GM12873 (cell line): Measurements from ENCODE around the gene CD37.

Source experiments
- CTCF ChIP-seq: IDR thresholded peaks from 2 replicates; pipeline ENCODE4 v1.5.1; 2012; ENCODE audit warnings: low read depth, mild to moderate bottlenecking, moderate library complexity, low read length, control low read depth; ENCODE audit not compliant: insufficient read depth; ENCODE audit errors: missing control alignments

The CD37 gene

GRCh38 chr19:49361438-49362047, 26.3 kb downstream of the CD37 start:
- no peak for TF ChIP-seq CTCF

DNA sequence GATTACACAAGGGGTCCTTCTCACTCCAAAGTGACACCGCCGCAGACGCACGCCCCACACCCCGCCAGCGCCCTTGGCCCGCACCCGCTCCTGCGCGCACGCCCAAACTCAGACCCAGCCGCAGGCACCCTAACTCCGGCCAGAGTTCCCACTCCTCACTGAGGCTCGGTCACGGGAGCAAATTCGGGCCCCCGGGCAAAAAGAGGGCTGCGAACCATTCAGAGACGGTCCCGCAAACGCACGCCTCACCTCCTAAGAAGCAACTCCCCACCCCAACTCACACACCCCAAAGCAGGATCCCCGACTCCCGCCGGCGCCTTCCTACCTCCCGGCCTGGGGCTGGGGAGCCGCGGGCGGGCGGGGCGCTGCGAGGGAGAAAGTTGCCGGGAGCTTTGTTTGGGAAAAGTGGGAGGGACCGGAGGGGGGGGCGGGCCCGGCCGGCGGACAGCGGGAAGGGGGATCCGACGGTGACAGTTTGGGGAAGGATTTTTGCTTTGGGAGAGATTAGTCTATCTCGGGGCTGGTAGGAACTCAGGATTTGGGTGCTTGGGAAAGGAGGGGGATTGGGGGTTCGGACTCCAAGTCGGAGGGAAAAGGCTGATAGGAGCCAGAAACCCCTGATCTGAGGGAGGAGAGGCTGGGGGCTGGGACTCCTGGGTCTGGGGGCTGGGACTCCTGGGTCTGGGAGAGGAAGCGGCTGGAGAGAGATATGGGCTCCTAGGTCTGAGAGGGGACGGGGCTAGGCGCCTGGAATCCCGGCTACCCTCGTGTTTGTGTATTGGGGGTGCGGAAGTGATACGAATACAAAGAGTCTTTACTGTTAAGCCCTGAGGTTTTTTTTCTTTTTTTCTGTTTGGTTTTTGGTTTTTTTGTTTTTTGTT, 27.1 kb downstream of the CD37 start, which contains the start of gene TEAD2:
TSS of gene TEAD2 (minus strand) at position 369 of the 881 bp plus-strand sequence. CDS start 2,341 bp downstream, outside the sequence.
- no peak for TF ChIP-seq CTCF

DNA sequence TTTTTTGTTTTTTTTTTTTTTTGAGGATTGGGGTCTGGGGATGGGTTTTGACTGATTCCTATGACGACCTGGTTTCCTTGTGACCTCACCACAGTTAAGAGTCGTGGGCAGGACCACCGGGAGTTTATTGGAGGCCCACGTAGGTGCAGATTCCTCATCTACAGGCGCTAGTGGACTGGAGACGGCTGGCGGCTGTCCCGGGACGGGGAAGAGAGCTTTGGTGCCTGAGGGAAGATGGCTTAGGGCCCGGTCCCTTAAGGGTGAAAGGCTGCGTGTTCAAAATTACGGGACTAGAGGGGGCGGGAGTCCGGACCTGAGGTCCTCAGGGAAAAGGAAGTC, 27.7 kb downstream of the CD37 start:
- TF ChIP-seq CTCF, result no peak

DNA sequence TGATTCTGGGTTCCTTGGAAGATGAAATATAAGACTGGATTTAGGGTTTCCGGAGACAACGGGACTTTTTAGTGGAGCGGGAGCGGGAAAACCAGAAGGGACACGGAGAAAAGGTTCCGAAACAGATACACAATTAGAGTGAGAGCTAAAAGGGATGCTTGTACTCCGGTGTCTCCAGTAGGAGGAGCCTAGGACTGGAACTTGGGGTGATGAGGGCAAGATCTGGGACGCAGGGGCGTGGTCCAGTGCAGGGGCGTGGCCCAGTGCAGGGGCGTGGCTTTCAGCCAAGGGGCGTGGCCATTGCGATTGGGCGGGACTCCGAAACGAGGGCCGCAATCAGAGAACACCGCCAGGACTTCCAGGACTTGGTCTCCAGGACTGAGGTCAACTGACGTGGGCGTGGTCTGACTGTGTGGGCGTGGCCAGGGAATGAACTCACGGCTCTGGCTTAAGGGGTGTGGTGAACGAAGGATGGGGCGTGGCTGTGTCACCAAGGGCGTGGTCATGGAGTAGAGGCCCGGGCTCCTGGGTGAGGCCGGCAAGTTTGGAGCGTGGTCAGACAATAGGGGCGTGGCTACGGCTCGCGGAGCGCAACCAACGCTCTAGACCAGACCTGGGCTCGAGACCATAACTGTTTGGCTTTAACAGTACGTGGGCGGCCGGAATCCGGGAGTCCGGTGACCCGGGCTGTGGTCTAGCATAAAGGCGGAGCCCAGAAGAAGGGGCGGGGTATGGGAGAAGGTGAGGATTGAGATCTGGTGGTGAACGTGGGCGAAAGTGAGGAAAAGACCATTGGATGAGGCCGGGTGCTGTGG, 28.3 kb downstream of the CD37 start, which contains the start of gene DKKL1:
TSS of gene DKKL1 (plus strand) at position 610 of the 815 bp plus-strand sequence. CDS start at position 732, 122 bp downstream.
- no peak for TF ChIP-seq CTCF

DNA sequence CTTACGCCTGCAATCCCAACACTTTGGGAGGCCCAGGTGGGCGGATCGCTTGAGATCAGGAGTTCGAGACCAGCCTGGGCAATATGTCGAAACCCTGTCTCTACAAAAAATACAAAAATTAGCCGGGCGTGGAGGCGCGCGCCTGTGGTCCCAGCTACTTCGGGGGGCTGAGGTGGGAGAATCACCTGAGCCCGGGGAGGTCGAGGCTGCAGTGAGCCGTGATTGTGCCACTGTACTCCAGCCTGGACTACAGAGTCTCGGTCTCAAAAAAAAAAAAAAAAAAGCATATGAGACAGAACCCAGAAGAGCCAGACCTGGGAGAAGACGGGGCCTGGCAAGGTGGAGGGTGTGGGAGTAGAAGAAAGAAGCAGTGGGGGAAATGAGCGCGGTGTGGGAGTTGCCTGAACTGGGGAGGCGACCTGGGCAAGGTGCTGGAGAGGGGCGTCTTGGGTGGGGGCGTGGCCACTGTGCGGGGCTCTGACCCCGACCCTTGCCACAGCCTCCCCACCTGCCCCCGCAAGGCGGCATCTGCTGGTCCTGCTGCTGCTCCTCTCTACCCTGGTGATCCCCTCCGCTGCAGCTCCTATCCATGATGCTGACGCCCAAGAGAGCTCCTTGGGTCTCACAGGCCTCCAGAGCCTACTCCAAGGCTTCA, 29.0 kb downstream of the CD37 start:
- no peak for TF ChIP-seq CTCF

DNA sequence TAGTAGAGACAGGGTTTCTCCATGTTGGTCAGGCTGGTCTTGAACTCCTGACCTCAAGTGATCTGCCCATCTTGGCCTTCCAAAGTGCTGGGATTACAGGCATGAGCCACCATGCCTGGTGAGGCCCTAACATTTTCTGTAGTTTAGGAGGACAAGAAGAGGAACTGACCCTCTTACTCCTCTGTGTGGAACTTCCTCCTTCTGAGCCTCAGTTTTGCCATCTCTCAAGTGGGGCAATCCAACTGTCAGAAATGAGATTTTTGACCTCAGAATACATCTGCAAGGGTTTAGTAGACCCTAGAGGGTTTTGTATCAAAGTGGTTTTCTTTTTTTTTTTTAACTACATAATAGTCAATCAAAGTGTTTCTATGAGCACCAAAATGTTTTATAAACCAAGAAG, 30.9 kb downstream of the CD37 start:
- no peak for TF ChIP-seq CTCF
